GM20000 (cell line): ENCODE results near the gene PPP2R5C.

ENCODE experiments used
- DNase-seq: peaks from one replicate; pipeline ENCODE4 v3.0.0; 2012; ENCODE audit warnings: low spot score
- CTCF ChIP-seq: IDR thresholded peaks from 2 replicates; pipeline ENCODE4 v1.5.1; 2012; ENCODE audit warnings: mild to moderate bottlenecking, control low read depth; ENCODE audit errors: extremely low read depth, missing control alignments

The PPP2R5C gene

GRCh38 chr14:101773378-101773777, 11.9 kb downstream of the PPP2R5C start:
- TF ChIP-seq CTCF, result no peak
- no peak for DNase-seq

GRCh38 chr14:101774006-101774795, 12.7 kb downstream of the PPP2R5C start:
- no peak for DNase-seq
- no peak for TF ChIP-seq CTCF

GRCh38 chr14:101774814-101775213, 13.3 kb downstream of the PPP2R5C start:
- TF ChIP-seq CTCF, result no peak
- no peak for DNase-seq

GRCh38 chr14:101775826-101776225, 14.3 kb downstream of the PPP2R5C start:
- no peak for DNase-seq
- no peak for TF ChIP-seq CTCF

GRCh38 chr14:101776344-101776743, 14.8 kb downstream of the PPP2R5C start:
- TF ChIP-seq CTCF, result no peak
- no peak for DNase-seq

- DNase-seq, result no peak
- TF ChIP-seq CTCF, result no peak
Observed at GRCh38 chr14:101780390-101780789, 18.9 kb downstream of the PPP2R5C start.

GRCh38 chr14:101780887-101781239, 19.4 kb downstream of the PPP2R5C start:
- DNase-seq, result no peak
- TF ChIP-seq CTCF, result no peak
